HUDEP-2 (cell line): ENCODE data around the gene TNS3.
A peak's percentile ranks its signal among the peaks of the same experiment; 100 is the strongest.
"Not testable (repeated sequence)": the region's sequence is repeated elsewhere in the genome, so short reads cannot be mapped to it uniquely, and the experiment has no call there.

Experiments used
- DNase-seq, 76 experiments: peaks; one replicate each; lab custom pipeline; 2025; ENCODE audit not compliant: unreplicated experiment in 76 of 76; lab: John Stamatoyannopoulos, UW

TNS3 gene

DNA sequence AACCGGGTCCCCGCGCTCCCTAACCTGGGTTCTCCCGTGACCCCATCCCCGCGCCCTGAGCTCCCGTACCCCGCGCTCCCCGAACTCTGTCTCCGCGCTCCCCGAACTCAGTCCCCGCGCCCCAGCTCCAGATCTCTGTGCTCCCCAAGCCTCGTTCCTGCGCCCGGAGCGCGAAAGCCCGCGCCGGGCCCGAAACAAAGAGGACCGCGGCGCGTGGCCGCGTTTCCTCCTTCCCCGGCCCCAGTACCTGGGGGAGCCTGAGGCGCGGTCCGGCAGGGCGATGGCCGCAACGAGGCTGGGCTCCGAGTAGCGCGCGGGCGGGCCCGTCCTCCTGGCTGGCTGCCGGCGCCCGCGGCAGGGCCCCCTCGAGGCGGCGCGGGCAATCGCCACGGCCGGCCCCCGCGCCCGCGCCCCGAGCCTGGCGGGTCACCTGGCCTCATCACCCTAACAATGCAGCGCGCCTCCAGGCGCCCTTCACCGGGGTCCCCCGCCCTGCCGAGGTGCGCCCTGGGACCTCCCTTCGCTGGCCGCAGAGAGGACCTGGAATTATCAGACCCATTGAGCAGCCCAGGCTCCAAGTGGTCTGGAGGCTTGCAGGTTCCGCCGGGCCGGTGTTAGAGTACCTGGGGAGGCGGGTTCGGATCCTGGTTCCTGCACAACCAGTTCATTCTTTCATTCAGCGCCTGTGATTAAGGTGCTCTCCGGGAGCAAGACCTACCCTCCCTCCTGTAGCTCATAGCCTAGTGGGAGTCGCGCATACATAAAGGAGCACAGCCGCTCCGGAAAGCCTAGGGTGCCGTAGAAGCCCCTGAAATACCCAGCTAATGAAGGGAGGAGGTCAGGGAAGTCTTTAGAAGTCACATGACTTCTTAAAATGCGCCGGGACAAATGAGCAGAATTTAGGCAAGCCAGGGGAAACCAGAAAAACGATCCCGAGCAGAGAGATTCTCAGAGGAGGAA lies at the start of gene TNS3:
Gene TNS3, minus strand, starts transcription at position 308 of the 960 bp plus-strand sequence. CDS start 142,475 bp downstream, outside the sequence.
- peak in 39 of 76 experiments; percentile 5 to 66 (median 33) for DNase-seq

DNA sequence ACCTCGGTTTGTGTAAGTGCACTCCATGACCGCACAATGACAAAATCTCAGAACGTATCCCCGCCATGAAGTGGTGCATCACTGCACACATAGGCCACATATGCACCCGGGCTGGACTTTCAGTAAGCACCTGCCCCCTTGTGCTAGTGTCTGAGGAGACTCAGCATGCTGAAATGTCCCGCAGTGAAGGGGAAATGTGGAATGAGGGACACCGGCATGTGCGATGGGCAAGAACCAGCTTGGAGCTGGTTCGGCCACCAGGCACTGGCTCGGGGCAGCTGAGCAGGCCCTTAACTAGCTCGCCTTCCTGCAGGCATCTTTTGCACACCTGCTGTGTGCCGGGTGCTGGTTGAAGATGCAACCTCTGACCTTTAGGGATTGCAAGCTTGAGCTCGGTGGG lies 49.8 kb upstream of the TNS3 start:
- DNase-seq: no peak

DNA sequence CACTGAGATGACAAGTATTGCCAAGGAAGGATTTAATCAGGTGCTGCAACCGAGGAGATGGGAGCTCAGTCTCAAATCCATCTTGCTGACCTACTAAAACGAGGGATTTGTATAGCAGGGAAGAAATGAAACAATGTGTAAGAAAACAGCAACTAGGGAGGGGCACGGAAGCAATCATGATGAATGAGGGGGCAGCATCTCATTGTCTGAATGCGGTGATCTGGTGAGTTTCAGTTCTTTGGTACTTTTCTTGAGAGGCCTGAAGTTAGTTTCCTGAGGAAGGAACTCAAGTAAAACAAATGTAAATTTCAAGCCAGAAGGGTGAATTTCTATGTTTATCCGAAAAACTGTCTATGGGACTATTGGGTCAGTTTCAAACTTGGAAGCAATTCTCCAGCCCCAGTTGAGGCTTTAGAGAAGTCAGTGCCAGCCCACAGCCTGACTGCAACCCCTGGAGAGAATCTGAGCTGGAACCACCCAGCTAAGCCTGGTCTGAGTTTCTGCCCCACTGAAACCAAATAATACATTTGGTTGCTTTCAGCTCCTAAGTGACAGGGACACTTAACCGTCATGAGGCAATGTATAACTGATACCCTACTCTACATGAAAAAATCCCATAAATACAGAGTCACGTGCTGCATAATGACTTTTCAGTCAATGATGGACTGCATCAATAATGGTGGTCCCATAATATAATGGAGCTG lies 45.8 kb upstream of the TNS3 start:
- no peak for DNase-seq

DNA sequence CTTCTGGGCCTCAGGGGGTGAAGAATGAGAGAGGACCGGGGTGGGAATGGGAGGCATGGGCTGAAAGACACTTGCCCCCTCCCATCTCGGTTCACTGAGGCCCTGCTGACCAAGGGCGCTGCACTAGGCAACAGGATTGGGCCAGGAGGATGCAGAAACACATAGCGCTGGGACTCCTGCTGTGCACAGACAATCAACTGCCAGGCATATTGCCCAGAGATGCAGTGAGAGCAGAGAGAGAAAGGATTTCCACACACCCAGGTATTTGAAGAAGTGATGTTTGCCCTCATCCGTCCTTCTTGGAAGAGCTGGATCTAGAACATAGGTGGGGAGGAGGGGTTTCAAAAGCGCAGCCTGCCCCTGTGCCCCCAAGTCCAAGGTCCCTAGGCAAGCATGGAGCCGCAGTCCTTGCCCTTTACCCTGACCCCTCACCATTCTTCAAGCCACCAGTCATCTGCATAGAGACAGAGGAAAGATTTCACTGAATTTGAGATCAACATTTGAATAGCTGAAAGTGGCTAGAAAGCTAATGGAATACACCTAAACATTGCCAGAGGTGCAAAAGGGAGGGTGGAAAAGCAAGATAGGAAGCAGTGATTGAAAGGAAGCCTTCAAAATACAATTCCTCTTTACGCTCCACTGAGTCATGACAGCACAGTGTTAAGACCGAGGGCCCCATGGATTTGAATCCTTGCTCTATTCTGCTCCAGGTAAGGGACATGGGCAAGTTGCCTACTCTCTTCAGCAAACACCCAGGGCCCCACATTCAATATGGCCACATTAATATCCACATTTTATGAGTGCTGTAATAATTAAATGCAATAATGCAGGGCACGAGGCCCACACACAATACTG lies 44.2 kb upstream of the TNS3 start:
- no peak for DNase-seq

DNA sequence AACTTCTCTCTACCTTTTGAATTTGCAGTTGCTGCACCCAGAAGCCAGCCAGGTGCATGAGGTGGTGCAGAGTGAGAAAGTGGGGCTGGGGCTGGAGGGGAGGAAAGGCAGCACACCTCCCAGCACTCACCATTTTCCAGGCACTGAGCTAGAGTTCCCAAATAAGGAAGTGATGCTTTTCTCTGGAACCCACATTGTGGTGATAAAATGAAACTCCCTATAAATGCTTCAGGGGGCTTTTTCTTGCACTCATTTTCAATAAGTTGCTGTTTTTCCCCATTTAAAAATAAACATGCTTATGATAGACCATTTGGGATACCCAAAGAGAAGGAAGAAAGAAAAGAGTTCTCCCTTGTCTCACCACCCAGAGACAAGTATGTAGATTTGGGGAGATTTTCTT lies 42.8 kb upstream of the TNS3 start:
- DNase-seq: no peak

DNA sequence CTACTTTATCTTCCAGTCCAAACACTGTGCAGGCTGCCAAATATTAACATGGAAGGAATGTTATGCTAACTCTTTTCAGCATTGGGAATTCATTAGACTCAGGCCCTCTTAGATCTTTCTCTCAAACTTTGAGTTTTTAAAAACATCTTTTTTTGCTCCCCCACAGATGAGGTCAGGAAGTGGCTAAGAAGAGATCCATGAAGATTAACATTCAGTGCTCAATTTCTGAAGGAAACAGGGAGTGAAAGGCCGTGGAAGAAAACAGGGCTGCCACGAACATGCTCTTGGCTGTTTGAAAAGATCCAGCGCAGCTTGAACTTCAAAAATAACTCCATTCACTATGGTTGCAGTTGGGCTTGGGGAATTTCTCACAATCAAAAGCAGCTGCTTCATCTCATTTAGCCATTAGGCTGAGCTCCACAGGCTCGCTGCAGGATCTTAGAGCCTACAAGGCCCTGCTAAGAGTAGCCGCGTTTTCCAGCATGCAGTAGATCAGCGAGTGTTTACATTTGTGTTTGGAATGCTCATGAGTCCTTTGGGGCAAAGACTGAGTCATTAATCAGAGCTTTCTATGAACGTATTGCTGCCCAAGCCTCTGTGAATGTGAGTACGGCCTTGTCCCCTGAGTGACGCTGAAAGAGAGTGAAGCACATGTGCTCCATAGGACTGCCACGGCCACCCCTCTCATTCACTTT lies 41.2 kb upstream of the TNS3 start:
- DNase-seq: no peak

DNA sequence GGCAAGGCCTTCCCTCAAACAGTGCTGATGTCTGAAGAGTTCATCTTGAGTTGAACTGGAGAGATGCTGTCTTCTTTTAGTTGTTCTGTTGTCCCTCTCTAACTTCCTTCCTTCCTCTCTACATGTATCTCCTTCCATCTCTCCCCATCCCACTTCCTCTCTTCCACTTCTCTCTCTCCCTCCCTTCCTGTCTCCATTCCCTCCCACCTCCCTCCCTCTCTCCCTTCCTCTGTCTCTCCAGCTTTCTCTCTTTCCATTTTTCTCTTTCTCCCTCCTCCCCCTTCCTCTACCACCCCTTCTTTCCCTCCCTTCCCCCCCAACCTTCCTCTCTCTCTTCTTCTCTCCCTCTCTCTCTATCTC lies 40.7 kb upstream of the TNS3 start:
- no peak for DNase-seq

DNA sequence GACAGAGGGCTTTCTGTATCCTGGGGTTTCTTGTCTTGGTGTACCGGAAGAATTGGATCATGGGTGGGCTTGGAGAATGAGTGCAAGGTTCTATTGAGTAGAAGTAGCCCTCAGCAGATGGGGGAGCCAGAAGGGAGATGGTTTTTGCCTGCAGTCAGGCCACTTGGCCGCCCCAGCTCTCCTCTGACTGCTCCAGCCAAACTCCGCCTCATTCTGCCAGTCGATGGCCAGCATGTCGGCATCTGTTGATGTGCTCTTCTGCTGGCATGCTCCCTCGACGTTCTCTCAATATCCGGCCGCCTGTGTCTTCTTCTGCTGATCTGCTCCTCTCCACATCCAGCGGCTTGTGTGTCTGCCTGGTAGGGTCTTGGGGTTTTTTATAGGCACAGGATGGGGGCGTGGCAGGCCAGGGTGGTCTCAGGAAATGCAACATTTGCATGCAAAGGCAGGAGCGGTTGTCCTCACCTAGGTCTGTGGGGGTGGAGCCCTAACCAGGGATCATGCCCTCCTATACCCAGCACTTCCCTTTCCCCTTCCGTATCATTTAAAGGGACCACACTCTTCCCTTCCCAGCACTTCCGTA lies 40.2 kb upstream of the TNS3 start:
- DNase-seq: no peak

DNA sequence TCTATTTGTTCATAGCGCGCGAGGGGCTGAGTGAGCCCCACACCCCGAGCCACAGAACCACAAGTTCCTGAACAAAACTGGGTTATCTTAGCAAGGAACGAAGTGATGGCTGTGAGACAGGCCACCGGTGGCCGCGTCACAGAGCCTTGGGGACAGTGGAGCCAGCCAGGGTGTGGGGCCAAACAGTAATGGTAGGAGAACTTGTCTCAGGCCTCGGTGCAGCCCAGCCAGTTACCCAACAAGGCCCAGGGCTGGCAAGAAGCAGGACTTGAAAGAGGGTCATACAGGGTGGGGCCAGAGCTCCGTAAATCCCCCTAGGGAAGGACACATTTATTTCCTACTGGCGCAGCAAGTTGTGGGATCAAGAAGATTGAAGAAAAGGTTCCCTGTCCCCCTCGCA lies 39.4 kb upstream of the TNS3 start:
- DNase-seq: no peak

DNA sequence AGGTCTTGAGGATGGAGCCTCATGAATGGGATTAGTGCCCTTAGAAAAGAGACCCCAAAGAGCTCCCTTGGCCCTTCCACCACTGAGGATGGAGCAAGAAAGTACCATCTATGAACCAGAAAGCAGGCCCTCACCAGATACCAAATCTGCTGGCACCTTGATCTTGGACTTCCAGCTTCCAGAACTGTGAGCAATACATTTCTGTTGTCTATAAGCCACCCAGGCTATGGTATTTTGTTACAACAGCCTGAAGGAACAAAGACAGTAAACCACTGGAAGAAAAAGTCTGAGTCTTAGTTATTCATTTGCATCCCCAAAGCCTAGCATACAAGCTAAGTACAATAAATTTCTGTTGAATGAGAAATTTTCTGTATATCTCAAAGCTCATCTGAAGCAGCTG lies 37.9 kb upstream of the TNS3 start:
- no peak for DNase-seq

DNA sequence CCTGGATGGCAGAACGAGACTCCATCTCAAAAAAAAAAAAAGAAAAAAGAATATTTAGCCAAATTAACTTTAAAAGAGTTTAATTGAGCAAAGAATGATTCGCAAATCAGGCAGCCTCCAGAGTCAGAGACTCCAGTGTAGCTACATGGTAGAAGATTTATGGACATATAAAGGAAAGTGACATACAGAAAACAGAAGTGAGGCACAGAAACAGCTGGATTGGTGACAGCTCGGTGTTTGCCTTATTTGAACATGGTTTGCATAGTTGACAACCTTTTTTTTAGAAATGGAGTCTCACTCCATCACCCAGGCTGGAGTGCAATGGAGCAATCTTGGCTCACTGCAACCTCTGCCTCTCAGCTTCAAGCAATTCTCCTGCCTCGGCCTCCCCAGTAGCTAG lies 35.2 kb upstream of the TNS3 start:
- DNase-seq: no peak

DNA sequence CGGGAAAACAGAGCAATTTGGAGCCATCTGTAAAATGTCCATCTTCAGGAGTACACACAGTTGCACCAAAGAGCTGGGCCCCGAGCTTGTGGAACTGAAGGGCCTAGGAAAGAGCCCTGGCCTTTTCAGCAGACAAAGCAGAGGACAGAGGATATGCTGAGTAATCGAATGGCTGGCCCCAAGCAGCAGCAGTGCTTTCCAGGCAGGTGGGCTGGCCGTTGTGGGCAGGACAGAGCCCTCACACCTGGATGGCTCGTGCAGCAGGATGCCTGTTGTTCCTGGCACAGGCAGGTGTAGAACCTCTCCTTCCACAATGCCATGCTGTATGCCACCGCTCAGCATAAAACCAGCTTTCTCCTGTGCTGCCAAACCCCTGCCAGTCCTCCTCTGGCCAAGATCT lies 32.5 kb upstream of the TNS3 start:
- no peak for DNase-seq

DNA sequence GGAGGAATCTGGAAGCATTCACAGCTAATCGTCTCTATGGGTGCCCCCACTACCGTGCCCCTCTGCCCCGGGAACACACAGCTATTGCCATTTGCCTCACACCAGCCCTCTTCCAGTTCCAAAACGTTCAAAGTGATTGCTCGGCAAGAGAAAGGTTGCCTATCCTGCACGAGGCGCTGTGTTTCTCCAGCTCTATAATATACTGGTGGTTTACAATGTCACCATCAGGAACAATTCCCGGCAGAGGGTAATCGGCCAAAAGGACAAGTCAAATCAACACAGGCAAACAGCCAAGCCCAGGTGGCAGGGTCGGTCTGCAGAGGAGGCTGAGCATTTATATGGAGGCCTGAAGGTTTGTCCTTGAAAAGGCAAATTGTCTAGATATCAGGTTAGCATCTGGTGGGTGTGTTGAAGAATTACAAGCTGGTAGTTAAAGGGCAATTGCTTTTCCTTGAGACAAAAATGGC lies 29.2 kb upstream of the TNS3 start:
- DNase-seq: no peak

DNA sequence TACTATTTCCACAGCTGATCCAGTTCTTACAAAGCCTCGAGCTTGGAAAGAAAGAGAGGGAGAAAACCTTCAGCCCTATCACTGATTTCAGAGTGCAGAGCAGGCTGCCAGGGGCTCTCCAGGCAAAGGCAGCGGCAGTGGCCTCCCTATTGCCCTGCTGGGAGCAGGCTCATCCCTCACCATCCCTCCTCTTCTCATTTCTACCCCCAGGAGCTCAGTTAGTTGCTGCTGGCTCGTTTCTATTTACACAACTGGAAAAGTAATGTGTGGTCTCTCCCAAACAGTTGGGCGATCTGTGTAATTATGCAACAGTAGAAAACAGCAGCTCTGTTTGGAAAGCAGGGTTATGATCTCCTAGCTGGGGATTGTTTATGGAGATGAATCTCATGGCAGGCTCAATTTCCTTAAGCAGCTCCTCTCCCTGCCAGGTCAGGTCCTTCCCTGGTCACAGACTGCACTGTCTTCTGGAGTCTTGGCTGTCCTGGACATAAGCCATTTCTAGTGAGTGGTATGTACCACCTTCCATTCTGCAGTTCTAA lies 28.7 kb upstream of the TNS3 start:
- DNase-seq: no peak

DNA sequence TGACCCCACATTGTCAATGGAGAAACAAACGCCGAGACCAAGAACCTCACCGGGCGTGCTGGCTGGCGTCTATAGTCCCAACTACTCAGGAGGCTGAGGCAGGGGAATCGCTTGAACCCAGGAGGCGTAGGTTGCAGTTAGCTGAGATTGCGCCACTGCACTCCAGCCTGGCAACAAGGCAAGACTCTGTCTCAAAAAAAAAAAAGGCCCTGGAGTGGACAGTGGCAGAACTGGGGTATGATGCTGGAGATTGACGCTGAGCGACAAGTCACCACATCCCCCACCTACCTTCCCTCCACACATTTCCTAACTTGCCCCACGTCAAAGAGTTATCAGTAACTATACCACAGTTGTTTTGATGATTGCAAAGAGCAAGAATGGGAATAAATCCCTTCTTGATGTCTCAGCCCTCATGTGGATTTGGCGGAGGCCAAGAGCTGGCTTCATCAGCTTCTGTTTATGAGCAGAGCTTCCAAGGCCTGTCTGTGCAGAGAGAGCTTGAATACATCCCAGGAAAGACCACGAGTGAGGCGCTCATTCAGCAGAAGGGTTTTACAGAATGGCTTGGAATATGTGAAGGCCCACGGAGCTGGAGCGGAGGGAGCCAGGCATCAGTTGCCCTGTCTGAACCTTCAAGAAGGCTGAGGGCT lies 28.0 kb upstream of the TNS3 start:
- no peak for DNase-seq

DNA sequence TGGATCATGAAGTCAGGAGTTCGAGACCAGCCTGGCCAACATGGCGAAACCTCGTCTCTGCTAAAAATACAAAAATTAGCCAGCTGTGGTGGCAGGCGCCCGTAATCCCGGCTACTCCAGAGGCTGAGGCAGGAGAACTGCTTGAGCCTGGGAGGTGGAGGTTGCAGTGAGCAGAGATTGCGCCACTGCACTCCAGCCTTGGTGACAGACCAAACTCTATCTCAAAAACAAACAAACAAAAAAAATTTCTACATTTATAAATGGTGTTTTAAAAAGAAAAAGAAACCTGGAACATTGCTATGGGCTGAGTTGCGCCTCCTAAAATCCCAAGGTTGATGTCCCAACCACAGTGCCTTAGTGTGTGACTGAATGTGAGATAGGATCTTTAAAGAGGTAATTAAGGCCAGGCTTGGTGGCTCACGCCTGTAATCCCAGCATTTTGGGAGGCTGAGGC lies 24.7 kb upstream of the TNS3 start:
- not testable (repeated sequence) for DNase-seq

DNA sequence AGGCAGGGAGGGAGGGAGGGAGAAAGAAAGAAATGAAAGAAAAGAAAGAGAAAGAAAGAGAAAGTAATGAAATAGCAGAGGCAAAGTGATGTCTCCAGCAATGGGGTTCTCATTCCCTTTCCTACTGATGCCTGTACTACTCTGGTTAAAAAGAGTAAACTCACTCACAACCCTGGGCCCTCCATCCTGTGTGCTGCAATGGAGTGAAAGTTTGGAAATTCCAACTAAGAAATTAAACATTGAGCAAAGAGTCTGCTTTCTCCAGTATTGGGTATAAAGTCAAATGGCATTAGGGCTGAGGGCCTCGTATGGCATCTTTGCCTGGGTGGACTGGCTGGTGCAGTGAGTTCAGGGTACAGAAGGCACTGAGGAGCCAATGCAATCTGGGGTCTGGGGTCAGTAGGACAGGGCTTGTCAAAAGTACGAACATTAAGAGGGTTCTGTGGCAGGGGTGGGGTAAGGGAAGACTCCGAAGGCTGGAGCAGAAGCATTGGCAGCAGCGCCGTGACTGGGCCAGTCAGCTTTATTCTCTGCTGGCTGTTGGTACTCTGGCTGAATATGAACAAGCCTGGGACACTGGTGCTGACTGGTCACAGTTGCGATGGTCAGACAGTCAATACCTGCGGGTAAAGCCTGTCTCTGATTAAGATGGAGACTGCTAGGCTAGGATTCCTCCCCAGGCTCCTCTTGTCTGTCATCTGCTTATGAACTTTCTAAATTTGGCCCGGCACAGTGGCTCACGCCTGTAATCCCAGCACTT lies 24.1 kb upstream of the TNS3 start:
- no peak for DNase-seq

DNA sequence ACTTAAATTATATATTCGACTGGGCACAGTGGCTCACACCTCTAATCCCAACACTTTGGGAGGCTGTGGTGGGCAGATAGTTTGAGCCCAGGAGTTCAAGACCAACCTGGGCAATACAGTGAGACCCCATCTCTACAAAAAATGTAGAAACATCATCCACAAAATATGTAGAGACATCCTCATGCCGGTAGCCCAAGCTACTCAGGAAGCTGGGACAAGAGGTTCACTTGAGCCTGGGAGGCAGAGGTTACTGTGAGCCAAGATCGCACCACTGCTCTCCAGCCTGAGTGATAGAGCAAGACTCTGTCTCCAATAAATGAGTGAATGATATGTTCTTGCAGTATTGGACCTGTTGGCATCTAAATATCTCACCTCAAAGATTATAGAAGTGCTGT lies 22.6 kb upstream of the TNS3 start:
- no peak for DNase-seq
